Measurements from ENCODE around the gene SSTR3.

DNA sequence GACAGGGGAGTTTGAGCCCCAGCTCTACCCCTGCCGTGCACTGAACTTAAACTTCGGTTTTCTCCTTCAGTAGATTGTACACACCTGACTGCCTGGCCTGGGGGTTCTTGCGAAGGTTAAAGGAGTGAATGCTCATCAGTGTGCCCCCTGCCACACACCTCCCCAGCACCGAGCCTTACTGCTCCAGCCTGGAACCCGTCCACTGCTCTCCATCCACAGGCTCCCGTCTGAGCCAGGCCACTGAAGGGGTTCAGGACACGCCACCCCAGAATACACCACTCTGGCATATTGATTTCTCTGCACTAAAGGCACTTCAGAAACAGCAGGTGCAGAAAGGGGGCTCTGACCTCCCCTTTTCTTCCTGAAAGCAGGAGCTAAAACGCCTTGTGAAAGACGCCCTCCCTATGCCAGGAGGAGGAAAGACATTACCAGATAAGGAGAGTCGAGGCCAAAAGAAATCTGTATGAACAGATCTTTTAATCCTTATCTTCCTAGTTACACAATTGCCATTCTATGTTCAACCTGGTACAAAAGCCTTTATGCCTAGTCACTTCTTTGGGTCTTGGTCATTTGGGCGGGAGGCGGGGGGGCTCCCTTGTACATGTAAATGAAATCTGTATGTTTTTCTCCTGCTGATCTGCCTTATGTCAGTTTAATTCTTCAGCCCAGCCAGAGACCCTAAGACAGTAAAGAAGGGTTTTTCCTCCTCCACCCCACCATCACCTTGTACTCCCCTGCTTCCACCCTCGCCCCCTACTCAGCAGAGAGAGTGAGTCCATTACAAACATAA, 1.9 kb upstream of the SSTR3 start:
- no peak for TF ChIP-seq EZH2 (optimal IDR thresholded peaks at IDR 0.05; ENCODE audit: low read depth, low read length)
- TF ChIP-seq, protein P1, sequence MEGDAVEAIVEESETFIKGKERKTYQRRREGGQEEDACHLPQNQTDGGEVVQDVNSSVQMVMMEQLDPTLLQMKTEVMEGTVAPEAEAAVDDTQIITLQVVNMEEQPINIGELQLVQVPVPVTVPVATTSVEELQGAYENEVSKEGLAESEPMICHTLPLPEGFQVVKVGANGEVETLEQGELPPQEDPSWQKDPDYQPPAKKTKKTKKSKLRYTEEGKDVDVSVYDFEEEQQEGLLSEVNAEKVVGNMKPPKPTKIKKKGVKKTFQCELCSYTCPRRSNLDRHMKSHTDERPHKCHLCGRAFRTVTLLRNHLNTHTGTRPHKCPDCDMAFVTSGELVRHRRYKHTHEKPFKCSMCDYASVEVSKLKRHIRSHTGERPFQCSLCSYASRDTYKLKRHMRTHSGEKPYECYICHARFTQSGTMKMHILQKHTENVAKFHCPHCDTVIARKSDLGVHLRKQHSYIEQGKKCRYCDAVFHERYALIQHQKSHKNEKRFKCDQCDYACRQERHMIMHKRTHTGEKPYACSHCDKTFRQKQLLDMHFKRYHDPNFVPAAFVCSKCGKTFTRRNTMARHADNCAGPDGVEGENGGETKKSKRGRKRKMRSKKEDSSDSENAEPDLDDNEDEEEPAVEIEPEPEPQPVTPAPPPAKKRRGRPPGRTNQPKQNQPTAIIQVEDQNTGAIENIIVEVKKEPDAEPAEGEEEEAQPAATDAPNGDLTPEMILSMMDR (IDR thresholded peaks at IDR 0.05; ENCODE audit: low read length), result no peak

Data from MM.1S (cell line).